Thoracic aorta (tissue), 2 donors: ENCODE data around the gene CHTF18. TPM values are rescaled to one million over a fixed set of nuclear protein-coding genes. Genes with fewer than 3 reads are reported as not detected.

ENCODE experiments used
- ATAC-seq: fragments of 150-250 bp; one replicate; pipeline ENCODE4 v1.8.0; 2017; ENCODE audit warnings: low read depth; ENCODE audit not compliant: insufficient number of reproducible peaks, low FRiP score
- DNase-seq: peaks from one replicate; pipeline ENCODE4 v3.0.0-alpha.2; 2020; ENCODE audit warnings: low spot score
- H3K27ac ChIP-seq, 2 donors: fragments of 200-600 bp; sonication (generic); 1 replicate in 1 of 2; 2 replicates in 1 of 2; pipeline ENCODE4 v1.5.1; 2016; ENCODE audit warnings: mild to moderate bottlenecking in 2 of 2, moderate library complexity in 2 of 2
- H3K27me3 ChIP-seq: fragments of 200-600 bp; sonication (generic); replicated peaks from 2 replicates; pipeline ENCODE4 v1.6.0; 2016; ENCODE audit warnings: mild to moderate bottlenecking; ENCODE audit not compliant: insufficient read depth
- H3K36me3 ChIP-seq: fragments of 200-600 bp; sonication (generic); one replicate; pipeline ENCODE4 v1.5.1; 2016
- H3K4me1 ChIP-seq, 2 donors: fragments of 200-600 bp; sonication (generic); 1 replicate in 1 of 2; 2 replicates in 1 of 2; pipeline versions ENCODE4 v1.5.1 to v1.6.0; 2016; ENCODE audit warnings: low read depth in 2 of 2, mild to moderate bottlenecking in 1 of 2; ENCODE audit not compliant: control insufficient read depth in 1 of 2
- H3K4me3 ChIP-seq: fragments of 200-600 bp; sonication (generic); 2 replicates; pipeline ENCODE4 v1.5.1; 2016; ENCODE audit warnings: mild to moderate bottlenecking
- H3K9me3 ChIP-seq: fragments of 200-600 bp; sonication (generic); 2 replicates; pipeline ENCODE4 v1.5.1; 2016
- CTCF ChIP-seq: fragments of 200-600 bp; sonication (generic); IDR thresholded peaks from one replicate; pipeline ENCODE4 v1.5.1; 2019; ENCODE audit warnings: antibody characterized with exemption
- total RNA-seq, 2 donors: library from RNA; depleted of rRNA; stranded (reverse); fragments of >200 nt; gene quantifications; one replicate each; pipeline versions ENCODE4 v1.1.0 to v1.2.3, GENCODE V29; 2016

CHTF18 gene
- total RNA-seq, 2 donors from 2014 or later = 10.2 to 15.4 TPM

- TF ChIP-seq CTCF = no peak
- Histone ChIP-seq H3K36me3 (no peaks in the 10 kb centered on the region), H3K9me3 (no peaks in the 10 kb centered on the region), H3K4me1 (no peaks in the 10 kb centered on the region), H3K27ac (no peak overlapping the region), H3K4me3 (no peak overlapping the region), H3K27me3 (no peaks in the 10 kb centered on the region)
- no peak for ATAC-seq
- no peak for DNase-seq
These were observed 14.7 kb downstream of the CHTF18 start for GRCh38 chr16:802914-803753.

- H3K27me3 ChIP-seq = no peaks in the 10 kb centered on the region
These were observed 15.3 kb downstream of the CHTF18 start for GRCh38 chr16:803754-804080.

GRCh38 chr16:804193-805048, 16.0 kb downstream of the CHTF18 start:
- Histone ChIP-seq H3K27me3 (no peaks in the 10 kb centered on the region), H3K27ac (no peak overlapping the region), H3K4me1 (peaks cover 0 to 4% of the 10 kb centered on the region in 2 donors), H3K4me3 (no peak overlapping the region), H3K36me3 (no peaks in the 10 kb centered on the region), H3K9me3 (no peaks in the 10 kb centered on the region)
- DNase-seq (no peak), ATAC-seq (no peak)
- TF ChIP-seq CTCF = no peak

More at GRCh38 chr16:803754-804080, 15.3 kb downstream of the CHTF18 start:
- H3K4me3 ChIP-seq = no peak overlapping the region
- no peaks in the 10 kb centered on the region for H3K9me3 ChIP-seq
- no peaks in the 10 kb centered on the region for H3K36me3 ChIP-seq
- no peak for TF ChIP-seq CTCF
- peaks cover 0 to 4% of the 10 kb centered on the region in 2 donors for H3K4me1 ChIP-seq
- no peak overlapping the region for H3K27ac ChIP-seq
- ATAC-seq (no peak), DNase-seq (no peak)

- H3K4me1 ChIP-seq = peaks cover 0 to 4% of the 10 kb centered on the region in 2 donors
- DNase-seq (no peak), ATAC-seq (no peak)
- H3K9me3 ChIP-seq = no peaks in the 10 kb centered on the region
- no peak overlapping the region for H3K27ac ChIP-seq
- no peaks in the 10 kb centered on the region for H3K27me3 ChIP-seq
- H3K36me3 ChIP-seq = no peaks in the 10 kb centered on the region
- TF ChIP-seq CTCF = no peak
- H3K4me3 ChIP-seq = no peak overlapping the region
These were observed 17.1 kb downstream of the CHTF18 start for GRCh38 chr16:805474-805873.
